ENCODE data around the gene PARD3B. TPM values are rescaled to one million over a fixed set of nuclear protein-coding genes. Genes with fewer than 3 reads are reported as not detected.

The PARD3B gene
- total and polyA plus RNA-seq, 2 of the 8 experiments (the other 6 are each of a cell fraction or from before 2014, with no cell fraction given), result 1.2 to 5.7 TPM

- Histone ChIP-seq H3K79me2 (ENCODE audit: control insufficient read depth in 1 of 2, insufficient read depth in 2 of 2, low read length in 2 of 2) (no peaks in the 10 kb centered on the region), H2AFZ (ENCODE audit: low read length) (no peak overlapping the region), H3K4me1 (replicated peaks in 1 of 4; ENCODE audit: control insufficient read depth in 3 of 4, insufficient read depth in 4 of 4, low read length in 3 of 4) (no peaks in the 10 kb centered on the region), H2BK12ac (ENCODE audit: low read depth, low read length) (no peak overlapping the region), H3K9me3 (ENCODE audit: insufficient read depth in 2 of 2, low read depth in 1 of 2, low read length in 1 of 2) (no peaks in the 10 kb centered on the region), H3K36me3 (ENCODE audit: control insufficient read depth in 2 of 4, insufficient read depth in 4 of 4, low read length in 3 of 4) (no peaks in the 10 kb centered on the region), H3K9ac (replicated peaks in 1 of 4; ENCODE audit: extremely low read depth in 1 of 4, low read depth in 3 of 4, low read length in 3 of 4) (no peak overlapping the region), H2AK5ac (ENCODE audit: low read depth, low read length) (no peak overlapping the region), H3K23me2 (ENCODE audit: low read depth, low read length) (no peaks in the 10 kb centered on the region), H3K23ac (ENCODE audit: insufficient read length) (no peak overlapping the region), H3K79me1 (ENCODE audit: low read depth, low read length) (no peaks in the 10 kb centered on the region), H2BK5ac (ENCODE audit: low read depth, low read length) (no peak overlapping the region), H3K18ac (ENCODE audit: extremely low read depth, low read length) (no peak overlapping the region), H3K4me2 (ENCODE audit: insufficient read depth in 1 of 2, low read depth in 2 of 2, low read length in 2 of 2) (no peak overlapping the region), H3K14ac (ENCODE audit: insufficient read length) (no peak overlapping the region), H3K4ac (replicated peaks; ENCODE audit: insufficient read length, low read depth, low read length) (no peak overlapping the region), H3K27ac (ENCODE audit: low read depth, low read length) (no peak overlapping the region), H4K91ac (replicated peaks; ENCODE audit: insufficient read length, low read length) (no peak overlapping the region), H3K27me3 (replicated peaks in 1 of 4; ENCODE audit: control insufficient read depth in 3 of 4, extremely low read depth in 1 of 4, insufficient read depth in 3 of 4, low read length in 3 of 4) (no peaks in the 10 kb centered on the region), H4K8ac (ENCODE audit: extremely low read depth, insufficient read depth, low read length) (no peak overlapping the region), H2BK120ac (replicated peaks; ENCODE audit: low read depth, low read length) (no peak overlapping the region), H3K4me3 (ENCODE audit: extremely low read depth in 1 of 4, insufficient read depth in 2 of 4, low read depth in 3 of 4, low read length in 4 of 4) (no peak overlapping the region), H4K5ac (ENCODE audit: insufficient read length, low read depth, low read length) (no peak overlapping the region), H3K56ac (replicated peaks; ENCODE audit: insufficient read length, low read depth, low read length) (no peak overlapping the region), H2BK15ac (ENCODE audit: low read length) (no peak overlapping the region), H4K20me1 (replicated peaks in 1 of 2; ENCODE audit: control insufficient read depth in 1 of 2, insufficient read depth in 2 of 2, low read length in 2 of 2) (no peaks in the 10 kb centered on the region), H2BK20ac (ENCODE audit: low read length) (no peak overlapping the region)
- CTCF ChIA-PET (ENCODE audit: partially characterized antibody), result no interaction called here
- POLR2A ChIA-PET (ENCODE audit: partially characterized antibody), result interaction anchor here (1.6 kb wide), 1 partner anchor 10 kb away, joined by 3 read pairs; no protein-coding TSS in a partner anchor
- no peak for TF ChIP-seq POU5F1 (IDR thresholded peaks at IDR 0.05; ENCODE audit: low read depth, low read length)
- no peak for TF ChIP-seq POLR2A (IDR thresholded peaks at IDR 0.05; ENCODE audit: control extremely low read depth in 1 of 2, low read depth in 2 of 2, low read length in 2 of 2)
- no peak for TF ChIP-seq CHD2 (IDR thresholded peaks at IDR 0.05; ENCODE audit: low read length)
- TF ChIP-seq SP1 (IDR thresholded peaks at IDR 0.05; ENCODE audit: low read depth, low read length), result no peak
- TF ChIP-seq CTBP2 (IDR thresholded peaks at IDR 0.05; ENCODE audit: borderline replicate concordance, insufficient read depth, insufficient read length, low read length), result no peak
- no peak for TF ChIP-seq RBBP5 (IDR thresholded peaks at IDR 0.05; ENCODE audit: borderline replicate concordance, low read depth, low read length)
- 87% methylated on average over 2 of the region's 2 CpGs; no CpG with 5 or more reads in 1 of the 2 experiments for WGBS, 2 experiments (ENCODE audit: extremely low coverage in 1 of 2, insufficient coverage in 1 of 2, insufficient read length in 1 of 2, insufficient replicate concordance in 2 of 2, low coverage in 1 of 2, low lambda C conversion rate in 2 of 2, missing lambda C conversion rate in 1 of 2)
- DNase-seq (ENCODE audit: low read depth in 1 of 2, low spot score in 2 of 2) (no peak), FAIRE-seq (no peak)
Observed at GRCh38 chr2:204611764-204612163, 66.5 kb downstream of the PARD3B start.

Data from H1 (cell line).